Lung (tissue), 12 donors: ENCODE results near the gene FADS6. TPM values are rescaled to one million over a fixed set of nuclear protein-coding genes. Genes with fewer than 3 reads are reported as not detected.
A peak's percentile ranks its signal among the peaks of the same experiment; 100 is the strongest.

Experiments
- ATAC-seq: fragments of 200-7000 bp; cut with Tn5 transposase; one replicate; pipeline ENCODE4 v1.9.1; 2020; ENCODE audit warnings: moderate number of reproducible peaks; ENCODE audit not compliant: insufficient read depth, low FRiP score
- DNase-seq, 3 donors: peaks; one replicate each; pipeline ENCODE4 v3.0.0-alpha.2; 2013 to 2017
- H3K27ac ChIP-seq, 2 donors: one replicate each; pipeline ENCODE4 v1.5.1; 2013; ENCODE audit warnings: mild to moderate bottlenecking in 2 of 2, moderate library complexity in 2 of 2, control low read depth in 1 of 2, inconsistent platforms in 1 of 2, low read depth in 1 of 2, low read length in 1 of 2
- H3K27me3 ChIP-seq, 3 donors: one replicate each; pipeline ENCODE4 v1.5.1; 2013; ENCODE audit warnings: low read length in 2 of 3; ENCODE audit not compliant: control insufficient read depth in 3 of 3, insufficient read depth in 3 of 3
- H3K36me3 ChIP-seq, 4 donors: one replicate each; pipeline ENCODE4 v1.5.1; 2013; ENCODE audit warnings: low read length in 4 of 4, mild to moderate bottlenecking in 1 of 4, moderate library complexity in 1 of 4; ENCODE audit not compliant: control insufficient read depth in 4 of 4, insufficient read depth in 4 of 4
- H3K4me1 ChIP-seq, 5 donors: one replicate each; pipeline ENCODE4 v1.5.1; 2013; ENCODE audit warnings: low read length in 5 of 5, mild to moderate bottlenecking in 2 of 5, moderate library complexity in 1 of 5; ENCODE audit not compliant: control insufficient read depth in 5 of 5, insufficient read depth in 5 of 5
- H3K4me3 ChIP-seq: one replicate; pipeline ENCODE4 v1.5.1; 2013; ENCODE audit warnings: mild to moderate bottlenecking, control low read depth, moderate library complexity
- H3K9ac ChIP-seq, 2 donors: one replicate each; pipeline ENCODE4 v1.5.1; 2013; ENCODE audit warnings: low read length in 2 of 2, control low read depth in 1 of 2; ENCODE audit not compliant: insufficient read depth in 1 of 2
- H3K9me3 ChIP-seq, 4 donors: one replicate each; pipeline ENCODE4 v1.5.1; 2013; ENCODE audit warnings: low read length in 3 of 4, mild to moderate bottlenecking in 1 of 4, moderate library complexity in 1 of 4; ENCODE audit not compliant: control insufficient read depth in 4 of 4, insufficient read depth in 3 of 4
- WGBS, 2 donors: extraction: QIAGEN DNeasy Blood & Tissue Kit; methylation state at CpG; one replicate each; pipeline ENCODE4 v1.1.7; 2013; 5-methylcytosine and 5-hydroxymethylcytosine counted together
- polyA plus RNA-seq, 2 donors: library from polyadenylated mRNA; stranded (reverse); fragments of 200-250 nt; gene quantifications; one replicate each; pipeline ENCODE4 v1.2.1, GENCODE V29; 2013
- total RNA-seq, 2 donors: library from RNA; depleted of rRNA in 1 of 2; stranded (reverse); fragments of >200 nt in 1 of 2; gene quantifications; one replicate each; pipeline ENCODE4 v1.2.1, GENCODE V29; 2014 to 2021
- TF ChIP-seq, protein P1 (sequence below): IDR thresholded peaks from 2 replicates; pipeline ENCODE4 v1.5.1; 2012; ENCODE audit warnings: mild to moderate bottlenecking; ENCODE audit errors: control extremely low read depth, extremely low read depth
- donor health status: control.
- donor health status: control.
- donor health status: Bipolar disorder and iron deficiency.
- donor health status: healthy.
- donor health status: DM: yes; HTN: yes; CAD: no.

FADS6 gene
- total and polyA plus RNA-seq, 4 donors: not detected

- no peak for DNase-seq
- no peak for ATAC-seq
These were observed 14.8 kb downstream of the FADS6 start for GRCh38 chr17:74878658-74879057.

GRCh38 chr17:74877592-74878548 is 15.6 kb downstream of the FADS6 start:
- peak in 1 of 3 donors; percentile 20 for DNase-seq
- H3K9me3 ChIP-seq: no peaks in the 10 kb centered on the region

More at GRCh38 chr17:74878658-74879057, 14.8 kb downstream of the FADS6 start:
- Histone ChIP-seq H3K4me1 (peaks cover 0 to 9% (median 0%) of the 10 kb centered on the region in 5 donors), H3K4me3 (no peak overlapping the region), H3K9me3 (no peaks in the 10 kb centered on the region), H3K36me3 (no peaks in the 10 kb centered on the region), H3K27me3 (peaks cover 0 to 3% (median 0%) of the 10 kb centered on the region in 3 donors), H3K27ac (no peak overlapping the region), H3K9ac (no peak overlapping the region)
- WGBS, 2 donors: 81 to 82% methylated on average over 2 of the region's 2 CpGs
- TF ChIP-seq, protein P1, sequence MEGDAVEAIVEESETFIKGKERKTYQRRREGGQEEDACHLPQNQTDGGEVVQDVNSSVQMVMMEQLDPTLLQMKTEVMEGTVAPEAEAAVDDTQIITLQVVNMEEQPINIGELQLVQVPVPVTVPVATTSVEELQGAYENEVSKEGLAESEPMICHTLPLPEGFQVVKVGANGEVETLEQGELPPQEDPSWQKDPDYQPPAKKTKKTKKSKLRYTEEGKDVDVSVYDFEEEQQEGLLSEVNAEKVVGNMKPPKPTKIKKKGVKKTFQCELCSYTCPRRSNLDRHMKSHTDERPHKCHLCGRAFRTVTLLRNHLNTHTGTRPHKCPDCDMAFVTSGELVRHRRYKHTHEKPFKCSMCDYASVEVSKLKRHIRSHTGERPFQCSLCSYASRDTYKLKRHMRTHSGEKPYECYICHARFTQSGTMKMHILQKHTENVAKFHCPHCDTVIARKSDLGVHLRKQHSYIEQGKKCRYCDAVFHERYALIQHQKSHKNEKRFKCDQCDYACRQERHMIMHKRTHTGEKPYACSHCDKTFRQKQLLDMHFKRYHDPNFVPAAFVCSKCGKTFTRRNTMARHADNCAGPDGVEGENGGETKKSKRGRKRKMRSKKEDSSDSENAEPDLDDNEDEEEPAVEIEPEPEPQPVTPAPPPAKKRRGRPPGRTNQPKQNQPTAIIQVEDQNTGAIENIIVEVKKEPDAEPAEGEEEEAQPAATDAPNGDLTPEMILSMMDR: no peak

GRCh38 chr17:74875977-74876593 is 17.3 kb downstream of the FADS6 start:
- DNase-seq: no peak
- 55 to 77% methylated on average over 6 of the region's 6 CpGs for WGBS, 2 donors
- H3K27me3 ChIP-seq: no peaks in the 10 kb centered on the region
- no peak overlapping the region for H3K27ac ChIP-seq
- TF ChIP-seq, protein P1: no peak
- no peak overlapping the region for H3K4me3 ChIP-seq
- H3K9ac ChIP-seq: no peak overlapping the region
- H3K4me1 ChIP-seq: peaks cover 0 to 18% (median 2%) of the 10 kb centered on the region in 5 donors
- no peaks in the 10 kb centered on the region for H3K36me3 ChIP-seq
- no peak for ATAC-seq
- H3K9me3 ChIP-seq: no peaks in the 10 kb centered on the region

More at GRCh38 chr17:74877592-74878548, 15.6 kb downstream of the FADS6 start:
- peaks cover 0 to 11% (median 0%) of the 10 kb centered on the region in 5 donors for H3K4me1 ChIP-seq
- H3K27me3 ChIP-seq: peaks cover 0 to 3% (median 0%) of the 10 kb centered on the region in 3 donors
- H3K4me3 ChIP-seq: no peak overlapping the region
- WGBS, 2 donors: 50 to 79% methylated on average over 19 of the region's 19 CpGs
- no peak overlapping the region for H3K27ac ChIP-seq
- TF ChIP-seq, protein P1: no peak
- no peak for ATAC-seq
- H3K9ac ChIP-seq: no peak overlapping the region
- H3K36me3 ChIP-seq: no peaks in the 10 kb centered on the region
